Right renal pelvis (tissue), 4 donors: ENCODE measurements around the gene NHSL2. TPM values are rescaled to one million over a fixed set of nuclear protein-coding genes. Genes with fewer than 3 reads are reported as not detected.
A peak's percentile ranks its signal among the peaks of the same experiment; 100 is the strongest.
"Not testable (repeated sequence)": the region's sequence is repeated elsewhere in the genome, so short reads cannot be mapped to it uniquely, and the experiment has no call there.

Source experiments
- DNase-seq, 4 donors: peaks; one replicate each; pipeline ENCODE4 v3.0.0-alpha.2; 2013; ENCODE audit warnings: low read depth in 4 of 4, low spot score in 3 of 4, missing footprints in 1 of 4
- polyA plus RNA-seq, 4 donors: library from polyadenylated mRNA; unstranded; fragments of 120-200 nt; gene quantifications; one replicate each; pipeline ENCODE4 v1.2.1, GENCODE V29; 2013; ENCODE audit not compliant: insufficient read length in 4 of 4

NHSL2 gene
- polyA plus RNA-seq, 4 donors: 8.0 to 9.8 (median 9.3) TPM

- no peak for DNase-seq
These were observed 232.9 kb downstream of the NHSL2 start for GRCh38 chrX:72143609-72143907.

GRCh38 chrX:72145181-72145580 lies 234.5 kb downstream of the NHSL2 start:
- DNase-seq: no peak

GRCh38 chrX:72146527-72146926 lies 235.9 kb downstream of the NHSL2 start:
- no peak for DNase-seq

GRCh38 chrX:72158773-72159172 lies 248.1 kb downstream of the NHSL2 start:
- DNase-seq: no peak

- no peak for DNase-seq
These were observed 249.1 kb downstream of the NHSL2 start for GRCh38 chrX:72159769-72160168.

- DNase-seq: no peak
These were observed 254.9 kb downstream of the NHSL2 start for GRCh38 chrX:72165551-72165950.

GRCh38 chrX:72169008-72169728 lies 258.5 kb downstream of the NHSL2 start:
- DNase-seq: no peak

- not testable (repeated sequence) for DNase-seq
These were observed 265.6 kb downstream of the NHSL2 start for GRCh38 chrX:72176289-72176688.

GRCh38 chrX:72176981-72177380 lies 266.3 kb downstream of the NHSL2 start:
- no peak for DNase-seq

GRCh38 chrX:72180539-72180938 lies 269.9 kb downstream of the NHSL2 start:
- DNase-seq: no peak

GRCh38 chrX:72181178-72182125 lies 270.8 kb downstream of the NHSL2 start, which contains the start of gene PIN4:
PIN4 (plus strand) TSS chrX:72181757; CDS start chrX:72181786, 29 bp downstream.
- peak; percentile 76 to 94 (median 90) for DNase-seq

- DNase-seq: no peak
These were observed 272.3 kb downstream of the NHSL2 start for GRCh38 chrX:72182924-72183323.

- DNase-seq: no peak
These were observed 291.3 kb downstream of the NHSL2 start for GRCh38 chrX:72201836-72202536.

Other genes with a start within 250 kb of the NHSL2 start
- gene CXorf49, start 192.6 kb upstream of the NHSL2 start, polyA plus RNA-seq: under 1 TPM in 1 of 4 donors, not detected in 3; 0.10 TPM
- under 1 TPM in 1 of 4 donors, not detected in 3; 0.10 TPM for gene CXorf49B, start 147.5 kb upstream of the NHSL2 start, polyA plus RNA-seq
- 10 to 100 TPM; 22.2 to 26.6 (median 23.7) TPM for gene RTL5, start 221.1 kb downstream of the NHSL2 start, polyA plus RNA-seq